Measurements from ENCODE around the gene NTF3. TPM values are rescaled to one million over a fixed set of nuclear protein-coding genes. Genes with fewer than 3 reads are reported as not detected.

The NTF3 gene
- polyA plus RNA-seq, 1 donor (not counting 4 experiments of a cell fraction or from before 2014, with no cell fraction given) = not detected

DNA sequence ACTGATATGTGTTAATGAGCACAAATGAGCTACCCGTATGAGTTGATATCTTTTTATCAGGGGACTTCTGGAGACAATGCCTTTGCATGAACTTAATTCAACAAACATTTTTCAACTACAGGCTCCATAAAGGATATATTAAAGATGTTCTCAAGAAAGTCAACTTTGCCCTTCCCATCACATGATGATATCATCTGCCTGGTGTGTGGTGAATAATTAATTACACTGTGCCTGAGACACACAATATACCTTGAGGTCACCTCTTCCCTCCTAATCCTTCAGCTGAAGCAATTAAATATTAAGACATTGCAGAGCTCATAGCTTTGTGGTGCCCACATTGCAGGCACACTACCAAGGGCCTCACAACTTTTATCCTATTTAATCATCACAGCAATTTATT lies 22.3 kb upstream of the NTF3 start:
- no peak overlapping the region for H3K27ac ChIP-seq (ENCODE audit: control insufficient read depth, insufficient read depth, low read length)
- H3K79me2 ChIP-seq (ENCODE audit: control insufficient read depth, insufficient read depth, low read length) = no peaks in the 10 kb centered on the region
- no peaks in the 10 kb centered on the region for H3K9me1 ChIP-seq (ENCODE audit: control insufficient read depth, extremely low read depth, insufficient read depth, low read length)
- H4K20me1 ChIP-seq (ENCODE audit: control insufficient read depth, extremely low read depth, insufficient read depth, low read length) = no peaks in the 10 kb centered on the region
- H3K27me3 ChIP-seq (ENCODE audit: control insufficient read depth, extremely low read depth, insufficient read depth, low read length) = peaks cover 12% of the 10 kb centered on the region
- H3K36me3 ChIP-seq (ENCODE audit: control insufficient read depth in 2 of 2, extremely low read depth in 1 of 2, insufficient read depth in 2 of 2, low read length in 2 of 2) = no peaks in the 10 kb centered on the region
- TF ChIP-seq, protein P1, sequence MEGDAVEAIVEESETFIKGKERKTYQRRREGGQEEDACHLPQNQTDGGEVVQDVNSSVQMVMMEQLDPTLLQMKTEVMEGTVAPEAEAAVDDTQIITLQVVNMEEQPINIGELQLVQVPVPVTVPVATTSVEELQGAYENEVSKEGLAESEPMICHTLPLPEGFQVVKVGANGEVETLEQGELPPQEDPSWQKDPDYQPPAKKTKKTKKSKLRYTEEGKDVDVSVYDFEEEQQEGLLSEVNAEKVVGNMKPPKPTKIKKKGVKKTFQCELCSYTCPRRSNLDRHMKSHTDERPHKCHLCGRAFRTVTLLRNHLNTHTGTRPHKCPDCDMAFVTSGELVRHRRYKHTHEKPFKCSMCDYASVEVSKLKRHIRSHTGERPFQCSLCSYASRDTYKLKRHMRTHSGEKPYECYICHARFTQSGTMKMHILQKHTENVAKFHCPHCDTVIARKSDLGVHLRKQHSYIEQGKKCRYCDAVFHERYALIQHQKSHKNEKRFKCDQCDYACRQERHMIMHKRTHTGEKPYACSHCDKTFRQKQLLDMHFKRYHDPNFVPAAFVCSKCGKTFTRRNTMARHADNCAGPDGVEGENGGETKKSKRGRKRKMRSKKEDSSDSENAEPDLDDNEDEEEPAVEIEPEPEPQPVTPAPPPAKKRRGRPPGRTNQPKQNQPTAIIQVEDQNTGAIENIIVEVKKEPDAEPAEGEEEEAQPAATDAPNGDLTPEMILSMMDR (optimal IDR thresholded peaks at IDR 0.05 in 1 of 3, IDR thresholded peaks at IDR 0.05 in 1 of 3, conservative IDR thresholded peaks at IDR 0.05 in 1 of 3; ENCODE audit: extremely low read depth in 1 of 3, insufficient read depth in 2 of 3, low read length in 3 of 3) = no peak
- TF ChIP-seq EZH2 (IDR thresholded peaks at IDR 0.05; ENCODE audit: low read length) = no peak
- dilution Hi-C loops (cut with MboI; ENCODE audit: extremely low pct_ligation_motif_present, low sequenced_read_pairs) = no loop called here
- H3K4me1 ChIP-seq (ENCODE audit: control insufficient read depth, extremely low read depth, insufficient read depth, low read length) = no peaks in the 10 kb centered on the region
- H3K9ac ChIP-seq (ENCODE audit: control insufficient read depth, extremely low read depth, insufficient read depth, low read length) = no peak overlapping the region
- FAIRE-seq = no peak
- no peak overlapping the region for H3K4me3 ChIP-seq (ENCODE audit: control insufficient read depth in 2 of 3, extremely low read depth in 1 of 3, insufficient read depth in 2 of 3, low read depth in 1 of 3, low read length in 3 of 3)
- no peak overlapping the region for H3K4me2 ChIP-seq (ENCODE audit: control insufficient read depth, extremely low read depth, insufficient read depth, low read depth, low read length)
- H2AFZ ChIP-seq (ENCODE audit: control insufficient read depth, low read length) = no peak overlapping the region
- H3K9me3 ChIP-seq (ENCODE audit: control insufficient read depth, low read depth, low read length) = no peaks in the 10 kb centered on the region
- no peak for DNase-seq (ENCODE audit: low read depth, low spot score)

GRCh38 chr12:5416571-5416970 lies 15.3 kb upstream of the NTF3 start:
- TF ChIP-seq, protein P1 (optimal IDR thresholded peaks at IDR 0.05 in 1 of 3, IDR thresholded peaks at IDR 0.05 in 1 of 3, conservative IDR thresholded peaks at IDR 0.05 in 1 of 3; ENCODE audit: extremely low read depth in 1 of 3, insufficient read depth in 2 of 3, low read length in 3 of 3) = no peak
- TF ChIP-seq EZH2 (IDR thresholded peaks at IDR 0.05; ENCODE audit: low read length) = no peak
- H3K4me2 ChIP-seq (ENCODE audit: control insufficient read depth, extremely low read depth, insufficient read depth, low read depth, low read length) = no peak overlapping the region
- no peak overlapping the region for H2AFZ ChIP-seq (ENCODE audit: control insufficient read depth, low read length)
- no peaks in the 10 kb centered on the region for H3K9me1 ChIP-seq (ENCODE audit: control insufficient read depth, extremely low read depth, insufficient read depth, low read length)
- dilution Hi-C loops (cut with MboI; ENCODE audit: extremely low pct_ligation_motif_present, low sequenced_read_pairs) = no loop called here
- DNase-seq (ENCODE audit: low read depth, low spot score) (no peak), FAIRE-seq (no peak)
- no peaks in the 10 kb centered on the region for H3K36me3 ChIP-seq (ENCODE audit: control insufficient read depth in 2 of 2, extremely low read depth in 1 of 2, insufficient read depth in 2 of 2, low read length in 2 of 2)
- H3K27ac ChIP-seq (ENCODE audit: control insufficient read depth, insufficient read depth, low read length) = no peak overlapping the region
- peaks cover 4% of the 10 kb centered on the region for H3K27me3 ChIP-seq (ENCODE audit: control insufficient read depth, extremely low read depth, insufficient read depth, low read length)
- H3K4me1 ChIP-seq (ENCODE audit: control insufficient read depth, extremely low read depth, insufficient read depth, low read length) = no peaks in the 10 kb centered on the region
- H3K79me2 ChIP-seq (ENCODE audit: control insufficient read depth, insufficient read depth, low read length) = no peaks in the 10 kb centered on the region
- H4K20me1 ChIP-seq (ENCODE audit: control insufficient read depth, extremely low read depth, insufficient read depth, low read length) = no peaks in the 10 kb centered on the region
- no peak overlapping the region for H3K9ac ChIP-seq (ENCODE audit: control insufficient read depth, extremely low read depth, insufficient read depth, low read length)
- H3K4me3 ChIP-seq (ENCODE audit: control insufficient read depth in 2 of 3, extremely low read depth in 1 of 3, insufficient read depth in 2 of 3, low read depth in 1 of 3, low read length in 3 of 3) = no peak overlapping the region
- H3K9me3 ChIP-seq (ENCODE audit: control insufficient read depth, low read depth, low read length) = no peaks in the 10 kb centered on the region
